Astrocyte (in vitro differentiated cells and primary cell): ENCODE data around the gene PAM. TPM values are rescaled to one million over a fixed set of nuclear protein-coding genes. Genes with fewer than 3 reads are reported as not detected.

Experiments used
- DNase-seq: peaks from one replicate; pipeline ENCODE4 v3.0.0-alpha.2; 2010; ENCODE audit warnings: low read depth
- FAIRE-seq: peaks from 2 replicates; lab custom pipeline; 2011; peaks lifted over from hg19 to GRCh38; lab: Jason Lieb, UNC
- H2AFZ ChIP-seq: 2 replicates; pipeline ENCODE4 v1.6.0; 2012; ENCODE audit warnings: low read depth, low read length, inconsistent platforms
- H3K27ac ChIP-seq: 2 replicates; pipeline ENCODE4 v1.5.1; 2011; ENCODE audit warnings: low read depth, low read length, inconsistent platforms
- H3K27me3 ChIP-seq: 2 replicates; pipeline ENCODE4 v1.6.0; 2011; ENCODE audit warnings: low read length, inconsistent platforms; ENCODE audit not compliant: insufficient read depth
- H3K36me3 ChIP-seq: 2 replicates; pipeline ENCODE4 v1.5.1; 2011; ENCODE audit warnings: low read length, inconsistent platforms; ENCODE audit not compliant: insufficient read depth
- H3K4me1 ChIP-seq: 2 replicates; pipeline ENCODE4 v1.5.1; 2011; ENCODE audit warnings: low read length, inconsistent platforms; ENCODE audit not compliant: insufficient read depth
- H3K4me2 ChIP-seq: 2 replicates; pipeline ENCODE4 v1.6.0; 2012; ENCODE audit warnings: low read length, inconsistent platforms
- H3K4me3 ChIP-seq: 2 replicates; pipeline ENCODE4 v1.5.1; 2011; ENCODE audit warnings: low read depth, mild to moderate bottlenecking, low read length, inconsistent platforms; ENCODE audit not compliant: insufficient read depth
- H3K79me2 ChIP-seq: 2 replicates; pipeline ENCODE4 v1.6.0; 2012; ENCODE audit warnings: mild to moderate bottlenecking, low read length, inconsistent platforms; ENCODE audit not compliant: insufficient read depth
- H3K9ac ChIP-seq: 2 replicates; pipeline ENCODE4 v1.6.0; 2012; ENCODE audit warnings: mild to moderate bottlenecking, low read length, inconsistent platforms
- H3K9me3 ChIP-seq: 2 replicates; pipeline ENCODE4 v1.5.1; 2012; ENCODE audit warnings: low read depth, mild to moderate bottlenecking, low read length, inconsistent platforms; ENCODE audit not compliant: insufficient read depth
- H4K20me1 ChIP-seq: 2 replicates; pipeline ENCODE4 v1.6.0; 2012; ENCODE audit warnings: low read length, inconsistent platforms; ENCODE audit not compliant: insufficient read depth
- H3K27ac Mint-ChIP-seq: one replicate; pipeline ENCODE4 v1.8.0; 2021; ENCODE audit warnings: mild to moderate bottlenecking, mixed read lengths; ENCODE audit not compliant: unreplicated experiment
- H3K27me3 Mint-ChIP-seq: one replicate; pipeline ENCODE4 v1.8.0; 2021; ENCODE audit warnings: low read depth, mixed read lengths; ENCODE audit not compliant: unreplicated experiment
- H3K36me3 Mint-ChIP-seq: one replicate; pipeline ENCODE4 v1.8.0; 2021; ENCODE audit warnings: low read depth, mixed read lengths; ENCODE audit not compliant: unreplicated experiment
- H3K4me1 Mint-ChIP-seq: one replicate; pipeline ENCODE4 v1.8.0; 2021; ENCODE audit warnings: low read depth, mixed read lengths; ENCODE audit not compliant: unreplicated experiment
- H3K4me3 Mint-ChIP-seq: one replicate; pipeline ENCODE4 v1.8.0; 2021; ENCODE audit warnings: mild to moderate bottlenecking, moderate library complexity, mixed read lengths; ENCODE audit not compliant: unreplicated experiment
- H3K9me3 Mint-ChIP-seq: one replicate; pipeline ENCODE4 v1.8.0; 2021; ENCODE audit warnings: mild to moderate bottlenecking, mixed read lengths; ENCODE audit not compliant: unreplicated experiment
- EZH2 ChIP-seq: IDR thresholded peaks from 2 replicates; pipeline ENCODE4 v1.6.1; 2012; ENCODE audit warnings: mild to moderate bottlenecking, low read length, inconsistent platforms; ENCODE audit not compliant: insufficient read depth
- total RNA-seq: library from RNA; stranded (reverse); gene quantifications from 2 replicates; pipeline ENCODE4 v1.2.1, GENCODE V29; 2021
- TF ChIP-seq, protein P1 (sequence below): IDR thresholded peaks from 2 replicates; pipeline ENCODE4 v1.5.1; 2011; ENCODE audit warnings: low read depth, mild to moderate bottlenecking, inconsistent platforms, low read length, moderate library complexity; ENCODE audit not compliant: insufficient read depth

PAM gene
- total RNA-seq, 1 donor from 2014 or later: 301 TPM

DNA sequence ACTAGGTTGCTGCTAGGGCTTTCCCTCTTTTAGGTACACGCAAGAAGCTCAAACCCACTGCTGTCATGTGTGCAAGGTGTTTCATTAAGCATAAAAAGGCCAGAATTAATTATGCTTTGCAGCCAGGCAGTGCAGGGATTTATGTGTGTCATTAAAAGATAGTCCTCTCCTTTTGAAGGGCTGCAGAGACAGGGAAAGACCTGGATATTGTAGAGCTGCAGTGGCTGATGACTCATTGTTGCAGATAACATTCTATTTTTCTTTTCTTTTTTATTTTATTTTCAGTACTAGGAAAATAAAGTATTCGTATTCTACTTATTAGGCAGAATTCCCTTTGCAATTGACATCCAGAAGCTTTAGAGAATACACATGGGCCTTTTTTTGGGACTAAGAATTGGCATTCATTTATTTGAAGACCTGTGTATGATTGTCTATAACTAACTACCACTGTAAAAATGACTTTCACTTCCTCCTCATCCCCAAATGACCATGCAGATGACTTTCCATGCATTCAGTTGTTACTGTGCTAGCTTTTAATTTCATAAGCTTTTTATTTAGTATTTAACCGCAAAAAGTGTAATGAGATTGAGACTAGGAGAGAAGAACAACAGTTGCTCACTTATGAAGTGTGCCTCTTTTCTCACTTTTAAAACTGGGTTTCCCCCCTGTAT lies 113.0 kb downstream of the PAM start:
- Mint-ChIP-seq H3K9me3 (no peaks in the 10 kb centered on the region), H3K4me1 (peaks cover 20% of the 10 kb centered on the region), H3K4me3 (peak overlapping the region; percentile 62), H3K36me3 (peaks cover 4% of the 10 kb centered on the region), H3K27me3 (no peaks in the 10 kb centered on the region), H3K27ac (no peak overlapping the region)
- Histone ChIP-seq H3K9ac (no peak overlapping the region), H3K36me3 (no peaks in the 10 kb centered on the region), H3K27me3 (no peaks in the 10 kb centered on the region), H2AFZ (no peak overlapping the region), H4K20me1 (no peaks in the 10 kb centered on the region), H3K9me3 (no peaks in the 10 kb centered on the region), H3K79me2 (peaks cover 13% of the 10 kb centered on the region), H3K4me3 (no peak overlapping the region), H3K4me2 (peak overlapping the region; percentile 68), H3K27ac (no peak overlapping the region), H3K4me1 (peaks cover 18% of the 10 kb centered on the region)
- FAIRE-seq (peak; percentile 34), DNase-seq (peak; percentile 28)
- TF ChIP-seq EZH2: no peak
- TF ChIP-seq, protein P1, sequence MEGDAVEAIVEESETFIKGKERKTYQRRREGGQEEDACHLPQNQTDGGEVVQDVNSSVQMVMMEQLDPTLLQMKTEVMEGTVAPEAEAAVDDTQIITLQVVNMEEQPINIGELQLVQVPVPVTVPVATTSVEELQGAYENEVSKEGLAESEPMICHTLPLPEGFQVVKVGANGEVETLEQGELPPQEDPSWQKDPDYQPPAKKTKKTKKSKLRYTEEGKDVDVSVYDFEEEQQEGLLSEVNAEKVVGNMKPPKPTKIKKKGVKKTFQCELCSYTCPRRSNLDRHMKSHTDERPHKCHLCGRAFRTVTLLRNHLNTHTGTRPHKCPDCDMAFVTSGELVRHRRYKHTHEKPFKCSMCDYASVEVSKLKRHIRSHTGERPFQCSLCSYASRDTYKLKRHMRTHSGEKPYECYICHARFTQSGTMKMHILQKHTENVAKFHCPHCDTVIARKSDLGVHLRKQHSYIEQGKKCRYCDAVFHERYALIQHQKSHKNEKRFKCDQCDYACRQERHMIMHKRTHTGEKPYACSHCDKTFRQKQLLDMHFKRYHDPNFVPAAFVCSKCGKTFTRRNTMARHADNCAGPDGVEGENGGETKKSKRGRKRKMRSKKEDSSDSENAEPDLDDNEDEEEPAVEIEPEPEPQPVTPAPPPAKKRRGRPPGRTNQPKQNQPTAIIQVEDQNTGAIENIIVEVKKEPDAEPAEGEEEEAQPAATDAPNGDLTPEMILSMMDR: no peak

DNA sequence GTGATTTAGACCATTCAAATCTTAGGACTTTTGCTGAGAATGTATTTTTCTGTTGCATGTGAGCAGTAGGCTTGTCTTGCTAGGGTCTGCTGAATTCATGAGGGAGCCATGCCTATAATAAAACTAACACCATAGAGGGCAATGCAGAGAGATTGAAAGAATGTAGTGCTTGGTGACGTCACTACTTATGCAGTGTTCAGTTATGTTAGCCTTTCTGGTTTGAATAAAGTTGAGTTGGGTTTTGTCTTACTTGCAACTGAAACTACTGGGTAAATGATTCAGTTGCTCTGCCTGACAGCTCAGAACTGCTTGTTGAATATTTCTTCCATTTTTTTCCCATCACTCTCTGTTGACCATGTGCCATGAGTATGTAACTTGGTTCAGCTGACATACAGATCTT lies 114.1 kb downstream of the PAM start:
- Histone ChIP-seq H3K9ac (no peak overlapping the region), H3K9me3 (no peaks in the 10 kb centered on the region), H4K20me1 (no peaks in the 10 kb centered on the region), H3K79me2 (peaks cover 13% of the 10 kb centered on the region), H3K36me3 (no peaks in the 10 kb centered on the region), H3K4me3 (no peak overlapping the region), H3K4me1 (peaks cover 17% of the 10 kb centered on the region), H2AFZ (no peak overlapping the region), H3K4me2 (no peak overlapping the region), H3K27ac (no peak overlapping the region), H3K27me3 (no peaks in the 10 kb centered on the region)
- Mint-ChIP-seq H3K9me3 (no peaks in the 10 kb centered on the region), H3K36me3 (peaks cover 4% of the 10 kb centered on the region), H3K27me3 (no peaks in the 10 kb centered on the region), H3K27ac (no peak overlapping the region), H3K4me1 (peaks cover 20% of the 10 kb centered on the region), H3K4me3 (no peak overlapping the region)
- DNase-seq (no peak), FAIRE-seq (no peak)
- TF ChIP-seq, protein P1: no peak
- no peak for TF ChIP-seq EZH2

DNA sequence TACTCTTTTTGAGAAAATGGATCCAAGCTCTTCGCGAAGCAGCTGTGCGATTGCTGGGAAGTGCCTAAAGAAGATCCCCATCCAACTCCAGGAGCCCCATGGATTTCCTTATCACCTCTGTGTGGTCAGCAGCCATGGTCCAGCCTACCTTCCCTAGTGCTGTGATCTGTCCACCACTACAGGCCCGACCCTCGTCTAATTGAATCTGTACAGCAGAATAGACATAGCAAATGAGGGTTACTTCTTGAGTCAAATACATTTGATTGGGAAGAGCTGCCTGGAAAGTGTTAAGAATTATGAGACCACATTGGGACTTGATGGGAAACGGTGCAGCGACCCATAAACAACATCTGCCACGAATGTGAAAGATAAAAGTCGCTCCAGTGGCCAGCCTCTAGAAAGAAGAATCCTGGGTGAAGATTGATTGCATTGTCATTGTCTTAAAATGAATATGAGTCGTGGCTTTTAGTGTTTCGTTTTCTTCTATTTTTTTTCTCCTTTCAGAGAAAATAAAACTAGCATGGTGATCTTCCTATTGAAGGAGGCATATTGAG lies 118.4 kb downstream of the PAM start:
- TF ChIP-seq, protein P1: no peak
- H3K9me3 Mint-ChIP-seq: no peaks in the 10 kb centered on the region
- H3K27me3 ChIP-seq: no peaks in the 10 kb centered on the region
- no peak overlapping the region for H3K9ac ChIP-seq
- no peak overlapping the region for H3K27ac ChIP-seq
- H3K4me3 ChIP-seq: no peak overlapping the region
- DNase-seq: no peak
- peaks cover 11% of the 10 kb centered on the region for H3K79me2 ChIP-seq
- no peaks in the 10 kb centered on the region for H3K36me3 ChIP-seq
- peaks cover 2% of the 10 kb centered on the region for H3K4me1 Mint-ChIP-seq
- no peak overlapping the region for H3K27ac Mint-ChIP-seq
- H3K4me2 ChIP-seq: no peak overlapping the region
- H4K20me1 ChIP-seq: no peaks in the 10 kb centered on the region
- no peaks in the 10 kb centered on the region for H3K4me1 ChIP-seq
- H3K4me3 Mint-ChIP-seq: no peak overlapping the region
- H2AFZ ChIP-seq: no peak overlapping the region
- H3K9me3 ChIP-seq: no peaks in the 10 kb centered on the region
- FAIRE-seq: no peak
- peaks cover 4% of the 10 kb centered on the region for H3K36me3 Mint-ChIP-seq
- no peaks in the 10 kb centered on the region for H3K27me3 Mint-ChIP-seq
